ENCODE measurements around the gene ENKUR. TPM values are rescaled to one million over a fixed set of nuclear protein-coding genes. Genes with fewer than 3 reads are reported as not detected.
A peak's percentile ranks its signal among the peaks of the same experiment; 100 is the strongest.

Gene ENKUR
- total and polyA plus RNA-seq, 8 donors = 0.40 to 0.47 TPM; not detected in 6

DNA sequence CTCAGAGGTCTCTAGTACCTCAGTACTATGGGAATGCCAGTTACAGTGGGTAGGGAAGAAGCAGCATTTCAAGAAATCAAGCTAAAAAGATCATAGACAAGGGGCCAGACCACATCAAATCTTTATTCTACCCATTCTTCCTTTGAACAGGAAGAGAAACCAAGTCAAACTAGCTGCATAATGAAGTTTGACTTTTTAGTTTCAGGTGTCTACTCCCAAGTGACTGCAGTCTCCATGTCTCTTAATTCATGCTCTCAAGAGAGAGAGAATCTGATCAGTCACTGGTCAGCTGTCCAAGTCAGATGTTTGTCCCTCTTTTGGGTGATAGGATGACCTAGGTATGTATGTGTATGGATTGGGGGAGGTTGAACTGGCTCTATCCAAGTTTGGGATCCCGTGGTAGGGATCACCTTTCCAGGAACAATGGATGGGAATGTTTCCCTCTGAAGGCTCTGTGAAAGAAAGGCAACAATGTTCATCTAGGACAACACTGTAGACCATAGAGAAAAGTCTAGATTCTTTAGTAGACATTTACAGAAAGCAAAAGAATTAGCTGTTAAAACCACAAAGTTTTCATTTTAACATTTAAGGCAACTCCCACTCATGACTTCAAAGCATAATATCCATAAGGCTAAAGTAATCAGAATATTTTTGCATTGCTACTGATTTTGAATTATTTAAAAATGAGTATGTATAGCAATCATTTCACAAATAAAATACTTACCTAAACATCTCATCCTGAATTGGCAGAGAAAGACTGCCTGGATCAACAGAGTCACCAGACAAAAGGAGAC lies 33.4 kb downstream of the ENKUR start:
- Histone ChIP-seq H3K27ac (no peak overlapping the region), H3K36me3 (no peaks in the 10 kb centered on the region), H3K27me3 (no peaks in the 10 kb centered on the region), H3K4me3 (no peak overlapping the region), H3K4me1 (no peaks in the 10 kb centered on the region), H3K9me3 (no peaks in the 10 kb centered on the region)
- TF ChIP-seq, protein P1, sequence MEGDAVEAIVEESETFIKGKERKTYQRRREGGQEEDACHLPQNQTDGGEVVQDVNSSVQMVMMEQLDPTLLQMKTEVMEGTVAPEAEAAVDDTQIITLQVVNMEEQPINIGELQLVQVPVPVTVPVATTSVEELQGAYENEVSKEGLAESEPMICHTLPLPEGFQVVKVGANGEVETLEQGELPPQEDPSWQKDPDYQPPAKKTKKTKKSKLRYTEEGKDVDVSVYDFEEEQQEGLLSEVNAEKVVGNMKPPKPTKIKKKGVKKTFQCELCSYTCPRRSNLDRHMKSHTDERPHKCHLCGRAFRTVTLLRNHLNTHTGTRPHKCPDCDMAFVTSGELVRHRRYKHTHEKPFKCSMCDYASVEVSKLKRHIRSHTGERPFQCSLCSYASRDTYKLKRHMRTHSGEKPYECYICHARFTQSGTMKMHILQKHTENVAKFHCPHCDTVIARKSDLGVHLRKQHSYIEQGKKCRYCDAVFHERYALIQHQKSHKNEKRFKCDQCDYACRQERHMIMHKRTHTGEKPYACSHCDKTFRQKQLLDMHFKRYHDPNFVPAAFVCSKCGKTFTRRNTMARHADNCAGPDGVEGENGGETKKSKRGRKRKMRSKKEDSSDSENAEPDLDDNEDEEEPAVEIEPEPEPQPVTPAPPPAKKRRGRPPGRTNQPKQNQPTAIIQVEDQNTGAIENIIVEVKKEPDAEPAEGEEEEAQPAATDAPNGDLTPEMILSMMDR (IDR thresholded peaks at IDR 0.05) = no peak
- intact Hi-C loops (cut with DNase I) = loop anchor here in 1 of 3 donors (10.0 kb wide), 1 partner anchor 338 kb away; no protein-coding TSS in a partner anchor
- no peak for DNase-seq
- 83 to 84% methylated on average over 1 of the region's 1 CpG for WGBS, 2 donors
- ATAC-seq = no peak
- FAIRE-seq = no peak

DNA sequence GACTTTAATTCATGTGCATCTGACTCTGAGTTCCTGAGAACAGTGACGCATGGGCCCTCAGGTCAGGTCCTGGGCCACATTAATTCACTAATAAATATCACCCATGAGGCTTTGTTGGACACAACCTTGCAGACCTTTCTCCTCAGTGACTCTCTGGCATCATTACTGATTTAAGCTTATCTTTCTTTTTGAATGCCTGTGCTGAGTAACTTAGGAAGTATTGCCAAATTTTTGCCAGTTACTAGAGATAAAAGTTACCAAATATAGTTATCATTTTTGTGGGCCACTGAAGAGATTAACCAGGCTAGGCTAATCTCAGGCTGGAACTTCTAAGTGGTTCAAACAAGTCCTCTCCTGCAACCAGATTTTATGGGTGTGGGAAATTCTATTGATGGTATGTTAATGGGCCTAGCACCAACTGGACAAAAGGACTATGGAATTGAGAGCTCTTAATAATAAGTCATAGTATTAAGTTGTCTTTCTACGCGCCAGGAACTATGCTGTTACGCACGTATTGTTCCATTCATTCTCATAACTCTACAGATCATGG lies 34.7 kb downstream of the ENKUR start:
- TF ChIP-seq, protein P1 (IDR thresholded peaks at IDR 0.05) = no peak
- Histone ChIP-seq H3K9me3 (no peaks in the 10 kb centered on the region), H3K27ac (no peak overlapping the region), H3K4me3 (no peak overlapping the region), H3K27me3 (no peaks in the 10 kb centered on the region), H3K4me1 (no peaks in the 10 kb centered on the region), H3K36me3 (no peaks in the 10 kb centered on the region)
- FAIRE-seq = no peak
- intact Hi-C loops (cut with DNase I) = loop anchor here in 1 of 3 donors (10.0 kb wide), 1 partner anchor 336 kb away; no protein-coding TSS in a partner anchor
- ATAC-seq = peak; percentile 49 to 82 (median 76)
- 67 to 71% methylated on average over 5 of the region's 5 CpGs for WGBS, 2 donors
- DNase-seq = peak in 1 of 6 donors; percentile 7

DNA sequence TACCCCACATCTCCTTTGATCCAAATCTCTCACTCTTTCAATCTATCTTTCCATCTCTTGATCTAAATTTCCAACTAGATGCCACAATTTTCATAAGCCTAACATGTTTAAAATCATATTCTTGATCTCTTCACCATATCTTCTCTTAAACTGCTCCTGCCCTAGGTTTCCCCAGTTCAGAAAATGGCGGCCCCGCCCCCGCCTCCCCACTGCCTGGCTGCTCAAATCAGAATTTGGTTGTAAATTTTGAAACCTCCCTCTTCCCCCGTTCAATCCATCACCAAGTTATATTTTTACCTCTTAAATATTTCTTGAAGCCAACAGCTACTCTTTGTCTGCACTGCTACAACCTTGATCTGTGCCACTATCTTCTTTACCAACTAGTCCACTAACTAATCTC lies 36.3 kb downstream of the ENKUR start:
- no peaks in the 10 kb centered on the region for H3K4me1 ChIP-seq
- H3K27ac ChIP-seq = no peak overlapping the region
- H3K27me3 ChIP-seq = no peaks in the 10 kb centered on the region
- 85 to 96% methylated on average over 4 of the region's 4 CpGs for WGBS, 2 donors
- TF ChIP-seq, protein P1 (IDR thresholded peaks at IDR 0.05) = no peak
- DNase-seq (no peak), ATAC-seq (no peak), FAIRE-seq (no peak)
- intact Hi-C loops (cut with DNase I) = loop anchor here in 1 of 3 donors (10.0 kb wide), 1 partner anchor 335 kb away; no protein-coding TSS in a partner anchor
- H3K4me3 ChIP-seq = no peak overlapping the region
- no peaks in the 10 kb centered on the region for H3K9me3 ChIP-seq
- no peaks in the 10 kb centered on the region for H3K36me3 ChIP-seq

DNA sequence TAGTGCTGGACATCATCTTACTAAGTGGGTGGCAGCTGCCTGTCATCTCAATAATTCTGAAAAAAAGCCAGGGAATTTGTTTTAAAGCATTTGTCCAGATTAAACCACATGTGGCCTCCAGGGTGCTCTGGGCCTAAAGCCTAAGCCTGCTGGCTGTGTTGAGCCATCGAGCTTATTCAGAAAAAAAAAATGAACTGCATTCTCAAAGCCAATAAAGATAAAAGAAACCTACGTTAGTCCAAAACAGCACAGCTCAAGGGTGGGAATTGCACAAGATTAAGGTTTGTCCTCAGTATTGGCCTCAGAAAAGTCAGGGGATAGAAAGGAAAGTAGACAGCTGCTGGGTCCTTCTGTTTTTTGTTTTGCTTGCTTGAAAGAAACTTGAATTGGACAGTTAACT lies 41.0 kb downstream of the ENKUR start:
- Histone ChIP-seq H3K9me3 (no peaks in the 10 kb centered on the region), H3K4me1 (no peaks in the 10 kb centered on the region), H3K27me3 (no peaks in the 10 kb centered on the region), H3K36me3 (no peaks in the 10 kb centered on the region), H3K27ac (no peak overlapping the region), H3K4me3 (no peak overlapping the region)
- ATAC-seq (peak in 3 of 4 donors; percentile 61 to 77 (median 69)), DNase-seq (no peak), FAIRE-seq (no peak)
- WGBS, 2 donors = 15 to 19% methylated on average over 2 of the region's 2 CpGs
- TF ChIP-seq, protein P1 (IDR thresholded peaks at IDR 0.05) = no peak
- intact Hi-C loops (cut with DNase I) = no loop called here

DNA sequence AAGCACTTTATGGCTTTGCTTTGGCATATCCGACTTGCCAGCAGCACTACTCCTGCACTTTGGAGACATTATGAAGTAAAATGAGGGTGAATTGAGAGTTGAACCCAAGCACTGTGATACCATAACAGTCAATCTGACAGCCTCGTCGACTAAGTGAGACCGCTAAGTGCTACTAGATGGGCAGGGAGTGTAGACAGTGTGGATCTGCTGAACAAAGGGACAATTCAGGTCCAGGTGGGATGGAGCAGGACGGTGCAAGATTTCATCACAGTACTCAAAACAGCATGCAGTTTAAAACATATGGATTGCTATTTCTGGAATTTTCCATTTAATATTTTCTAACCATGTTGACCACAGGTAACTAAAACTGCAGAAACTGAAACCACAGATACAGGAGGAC lies 42.8 kb downstream of the ENKUR start:
- intact Hi-C loops (cut with DNase I) = no loop called here
- 68 to 71% methylated on average over 5 of the region's 5 CpGs for WGBS, 2 donors
- Histone ChIP-seq H3K27ac (no peak overlapping the region), H3K36me3 (no peaks in the 10 kb centered on the region), H3K27me3 (no peaks in the 10 kb centered on the region), H3K9me3 (no peaks in the 10 kb centered on the region), H3K4me1 (no peaks in the 10 kb centered on the region), H3K4me3 (no peak overlapping the region)
- no peak for FAIRE-seq
- ATAC-seq = no peak
- TF ChIP-seq, protein P1 (IDR thresholded peaks at IDR 0.05) = no peak
- no peak for DNase-seq
